Activated B cell treated with CpG ODN at 0.5 μM for 24 hours (primary cell): ENCODE measurements around the gene CD19. TPM values are rescaled to one million over a fixed set of nuclear protein-coding genes. Genes with fewer than 3 reads are reported as not detected.
A peak's percentile ranks its signal among the peaks of the same experiment; 100 is the strongest.

Experiments used
- ATAC-seq: fragments of 200-7000 bp; cut with Tn5 transposase; one replicate; pipeline ENCODE4 v1.10.0; 2021; ENCODE audit warnings: low read depth, mild to moderate bottlenecking, moderate library complexity
- CTCF ChIA-PET: fragments of 350-600 bp; sonication (Branson Sonifier 250); formaldehyde crosslinking; loops from one replicate; lab custom pipeline; 2021; ENCODE audit warnings: antibody characterized with exemption; lab: Charles Lee
- POLR2A ChIA-PET: fragments of 350-600 bp; sonication (Branson Sonifier 250); formaldehyde crosslinking; loops from one replicate; lab custom pipeline; 2021; ENCODE audit warnings: antibody characterized with exemption; lab: Charles Lee
- DNase-seq: peaks from one replicate; pipeline ENCODE4 v3.0.0; 2022
- H3K27ac Mint-ChIP-seq: one replicate; pipeline ENCODE4 v1.8.0; 2020; ENCODE audit warnings: mixed read lengths
- H3K27me3 Mint-ChIP-seq: one replicate; pipeline ENCODE4 v1.8.0; 2021; ENCODE audit warnings: mixed read lengths
- H3K36me3 Mint-ChIP-seq: one replicate; pipeline ENCODE4 v1.8.0; 2021; ENCODE audit warnings: low read depth, mixed read lengths
- H3K4me1 Mint-ChIP-seq: one replicate; pipeline ENCODE4 v1.8.0; 2021; ENCODE audit warnings: mixed read lengths
- H3K4me3 Mint-ChIP-seq: one replicate; pipeline ENCODE4 v1.8.0; 2020; ENCODE audit warnings: mild to moderate bottlenecking, mixed read lengths
- H3K9me3 Mint-ChIP-seq: one replicate; pipeline ENCODE4 v1.8.0; 2020; ENCODE audit warnings: mixed read lengths
- CTCF ChIP-seq: fragments of 200-600 bp; IDR thresholded peaks from one replicate; pipeline ENCODE4 v1.8.0; 2022; ENCODE audit warnings: antibody characterized with exemption, mild to moderate bottlenecking
- intact Hi-C: fragments of 100-400 bp; cut with micrococcal nuclease; formaldehyde crosslinking; loops from one replicate; pipeline ENCODE4 v1.15.1; 2024
- total RNA-seq: library from RNA; stranded (reverse); gene quantifications from 2 replicates; pipeline ENCODE4 v1.2.3, GENCODE V29; 2022

The CD19 gene
- total RNA-seq, 1 donor from 2014 or later, result 316 TPM

GRCh38 chr16:28913946-28914724 is 17.6 kb upstream of the CD19 start:
- no peak overlapping the region for H3K4me3 Mint-ChIP-seq

GRCh38 chr16:28915181-28915580 is 16.6 kb upstream of the CD19 start:
- Mint-ChIP-seq H3K4me3 (no peak overlapping the region), H3K9me3 (no peaks in the 10 kb centered on the region), H3K27ac (no peak overlapping the region), H3K27me3 (no peaks in the 10 kb centered on the region), H3K4me1 (peaks cover 22% of the 10 kb centered on the region), H3K36me3 (peaks cover 70% of the 10 kb centered on the region)
- intact Hi-C loops, result no loop called here
- POLR2A ChIA-PET, result interaction anchor here (0.7 to 7.0 kb wide), 2 partner anchors 9 to 29 kb away, joined by 3 to 54 read pairs; partner anchors contain the start of gene RABEP2
- no peak for TF ChIP-seq CTCF
- DNase-seq (no peak), ATAC-seq (no peak)
- CTCF ChIA-PET, result interaction anchor here (2.0 kb wide), 1 partner anchor 30 kb away, joined by 8 read pairs; no protein-coding TSS in a partner anchor

More at GRCh38 chr16:28913946-28914724, 17.6 kb upstream of the CD19 start:
- ATAC-seq (no peak), DNase-seq (no peak)
- POLR2A ChIA-PET, result interaction anchor here (0.6 to 7.0 kb wide), 3 partner anchors 10 to 31 kb away, joined by 3 to 54 read pairs (median 3); partner anchors contain the start of gene RABEP2
- intact Hi-C loops, result loop anchor here (5.0 kb wide), 1 partner anchor 33 kb away; no protein-coding TSS in a partner anchor
- no peak overlapping the region for H3K27ac Mint-ChIP-seq
- no peaks in the 10 kb centered on the region for H3K9me3 Mint-ChIP-seq
- peaks cover 20% of the 10 kb centered on the region for H3K4me1 Mint-ChIP-seq
- TF ChIP-seq CTCF, result no peak
- CTCF ChIA-PET, result interaction anchor here (2.0 kb wide), 1 partner anchor 31 kb away, joined by 8 read pairs; no protein-coding TSS in a partner anchor
- H3K36me3 Mint-ChIP-seq, result peaks cover 69% of the 10 kb centered on the region
- H3K27me3 Mint-ChIP-seq, result no peaks in the 10 kb centered on the region

GRCh38 chr16:28917095-28917494 is 14.7 kb upstream of the CD19 start:
- peak overlapping the region; percentile 3 for H3K27ac Mint-ChIP-seq
- no peaks in the 10 kb centered on the region for H3K9me3 Mint-ChIP-seq
- H3K4me1 Mint-ChIP-seq, result peaks cover 22% of the 10 kb centered on the region
- ATAC-seq (no peak), DNase-seq (no peak)
- no peak for TF ChIP-seq CTCF
- no peak overlapping the region for H3K4me3 Mint-ChIP-seq
- CTCF ChIA-PET, result interaction anchor here (1.3 kb wide), 1 partner anchor 28 kb away, joined by 7 read pairs; no protein-coding TSS in a partner anchor
- intact Hi-C loops, result no loop called here
- POLR2A ChIA-PET, result interaction anchor here (0.6 kb wide), 2 partner anchors 13 to 24 kb away, joined by 3 to 5 read pairs; no protein-coding TSS in a partner anchor
- H3K27me3 Mint-ChIP-seq, result no peaks in the 10 kb centered on the region
- peaks cover 70% of the 10 kb centered on the region for H3K36me3 Mint-ChIP-seq

GRCh38 chr16:28918698-28919097 is 13.1 kb upstream of the CD19 start:
- DNase-seq, result no peak
- no peaks in the 10 kb centered on the region for H3K9me3 Mint-ChIP-seq

More at GRCh38 chr16:28918698-28919097, 13.1 kb upstream of the CD19 start:
- Mint-ChIP-seq H3K27ac (no peak overlapping the region), H3K4me3 (no peak overlapping the region), H3K36me3 (peaks cover 65% of the 10 kb centered on the region), H3K4me1 (peaks cover 31% of the 10 kb centered on the region), H3K27me3 (no peaks in the 10 kb centered on the region)
- ATAC-seq, result no peak
- ChIA-PET POLR2A (interaction anchor here (10.1 kb wide), 1 partner anchor 19 kb away, joined by 192 read pairs; the partner anchor contains the start of gene CD19), CTCF (no interaction called here)
- TF ChIP-seq CTCF, result no peak
- intact Hi-C loops, result no loop called here
